Stimulated activated naive CD8-positive, alpha-beta T cell treated with anti-CD3 and anti-CD28 coated beads, Interleukin-15, amount 100 ng/mL, for 72 hours (primary cell): ENCODE measurements around the gene DCC.

Experiments
- ATAC-seq: fragments of 150-1000 bp; cut with Tn5 transposase; 2 replicates; pipeline ENCODE4 v1.10.0; 2021; ENCODE audit warnings: mild to moderate bottlenecking, moderate library complexity
- DNase-seq, 2 donors: peaks; one replicate each; pipeline ENCODE4 v3.0.0; 2021 to 2022
- H3K27ac Mint-ChIP-seq, 2 donors: one replicate each; pipeline ENCODE4 v1.8.0; 2022; ENCODE audit warnings: mild to moderate bottlenecking in 2 of 2, mixed read lengths in 2 of 2, moderate library complexity in 2 of 2
- H3K27me3 Mint-ChIP-seq: one replicate; pipeline ENCODE4 v1.8.0; 2022; ENCODE audit warnings: mixed read lengths
- H3K4me1 Mint-ChIP-seq: one replicate; pipeline ENCODE4 v1.8.0; 2022; ENCODE audit warnings: mild to moderate bottlenecking, mixed read lengths
- H3K4me3 Mint-ChIP-seq, 2 donors: one replicate each; pipeline ENCODE4 v1.8.0; 2022; ENCODE audit warnings: mild to moderate bottlenecking in 2 of 2, mixed read lengths in 2 of 2, moderate library complexity in 1 of 2
- H3K9me3 Mint-ChIP-seq, 2 donors: one replicate each; pipeline ENCODE4 v1.8.0; 2022; ENCODE audit warnings: mixed read lengths in 2 of 2

Gene DCC

GRCh38 chr18:52431683-52432082 is 91.7 kb downstream of the DCC start:
- DNase-seq (no peak), ATAC-seq (no peak)
- H3K27ac Mint-ChIP-seq, result peak overlapping the region in 1 of 2 donors; percentile 12
- peaks cover 9 to 10% of the 10 kb centered on the region in 2 donors for H3K9me3 Mint-ChIP-seq
- no peaks in the 10 kb centered on the region for H3K4me1 Mint-ChIP-seq
- H3K4me3 Mint-ChIP-seq, result no peak overlapping the region
- H3K27me3 Mint-ChIP-seq, result no peaks in the 10 kb centered on the region

GRCh38 chr18:52433797-52434196 is 93.8 kb downstream of the DCC start:
- ATAC-seq (no peak), DNase-seq (no peak)
- Mint-ChIP-seq H3K4me3 (no peak overlapping the region), H3K27me3 (no peaks in the 10 kb centered on the region), H3K27ac (no peak overlapping the region), H3K9me3 (peaks cover 9 to 10% of the 10 kb centered on the region in 2 donors), H3K4me1 (no peaks in the 10 kb centered on the region)

GRCh38 chr18:52435301-52435700 is 95.3 kb downstream of the DCC start:
- peaks cover 9 to 10% of the 10 kb centered on the region in 2 donors for H3K9me3 Mint-ChIP-seq
- ATAC-seq (no peak), DNase-seq (no peak)
- H3K27me3 Mint-ChIP-seq, result no peaks in the 10 kb centered on the region
- H3K27ac Mint-ChIP-seq, result no peak overlapping the region
- H3K4me3 Mint-ChIP-seq, result no peak overlapping the region
- no peaks in the 10 kb centered on the region for H3K4me1 Mint-ChIP-seq

- Mint-ChIP-seq H3K9me3 (peaks cover 9 to 10% of the 10 kb centered on the region in 2 donors), H3K4me3 (no peak overlapping the region), H3K27ac (no peak overlapping the region), H3K4me1 (no peaks in the 10 kb centered on the region), H3K27me3 (no peaks in the 10 kb centered on the region)
- ATAC-seq (no peak), DNase-seq (no peak)
Observed at GRCh38 chr18:52437161-52437560, 97.2 kb downstream of the DCC start.

GRCh38 chr18:52439457-52439856 is 99.5 kb downstream of the DCC start:
- Mint-ChIP-seq H3K4me1 (no peaks in the 10 kb centered on the region), H3K27ac (no peak overlapping the region), H3K4me3 (no peak overlapping the region), H3K9me3 (peaks cover 10 to 15% of the 10 kb centered on the region in 2 donors), H3K27me3 (no peaks in the 10 kb centered on the region)
- DNase-seq (no peak), ATAC-seq (no peak)

- Mint-ChIP-seq H3K27ac (no peak overlapping the region), H3K4me1 (no peaks in the 10 kb centered on the region), H3K27me3 (no peaks in the 10 kb centered on the region), H3K9me3 (peaks cover 0 to 6% of the 10 kb centered on the region in 2 donors), H3K4me3 (no peak overlapping the region)
- DNase-seq (no peak), ATAC-seq (no peak)
Observed at GRCh38 chr18:52441794-52442193, 101.8 kb downstream of the DCC start.

- Mint-ChIP-seq H3K27me3 (no peaks in the 10 kb centered on the region), H3K4me1 (no peaks in the 10 kb centered on the region), H3K9me3 (peaks cover 5 to 12% of the 10 kb centered on the region in 2 donors), H3K4me3 (no peak overlapping the region), H3K27ac (no peak overlapping the region)
- ATAC-seq (no peak), DNase-seq (no peak)
Observed at GRCh38 chr18:52442686-52443085, 102.7 kb downstream of the DCC start.

- ATAC-seq, result no peak
- Mint-ChIP-seq H3K27me3 (no peaks in the 10 kb centered on the region), H3K9me3 (peaks cover 7% of the 10 kb centered on the region in 2 donors), H3K4me3 (no peak overlapping the region), H3K27ac (no peak overlapping the region), H3K4me1 (no peaks in the 10 kb centered on the region)
- DNase-seq, result no peak
Observed at GRCh38 chr18:52451256-52451655, 111.3 kb downstream of the DCC start.

GRCh38 chr18:52451851-52452250 is 111.9 kb downstream of the DCC start:
- H3K9me3 Mint-ChIP-seq, result peaks cover 7% of the 10 kb centered on the region in 2 donors
- no peak overlapping the region for H3K27ac Mint-ChIP-seq
- no peak overlapping the region for H3K4me3 Mint-ChIP-seq
- ATAC-seq (no peak), DNase-seq (no peak)
- H3K4me1 Mint-ChIP-seq, result no peaks in the 10 kb centered on the region
- no peaks in the 10 kb centered on the region for H3K27me3 Mint-ChIP-seq

GRCh38 chr18:52452427-52452826 is 112.4 kb downstream of the DCC start:
- no peaks in the 10 kb centered on the region for H3K27me3 Mint-ChIP-seq
- H3K4me1 Mint-ChIP-seq, result no peaks in the 10 kb centered on the region

GRCh38 chr18:52459890-52460289 is 119.9 kb downstream of the DCC start:
- no peak overlapping the region for H3K4me3 Mint-ChIP-seq
- no peak for DNase-seq
- peaks cover 13 to 23% of the 10 kb centered on the region in 2 donors for H3K9me3 Mint-ChIP-seq
- H3K4me1 Mint-ChIP-seq, result no peaks in the 10 kb centered on the region
- no peaks in the 10 kb centered on the region for H3K27me3 Mint-ChIP-seq
- H3K27ac Mint-ChIP-seq, result no peak overlapping the region
- no peak for ATAC-seq

More at GRCh38 chr18:52452427-52452826, 112.4 kb downstream of the DCC start:
- H3K27ac Mint-ChIP-seq, result no peak overlapping the region
- ATAC-seq (no peak), DNase-seq (no peak)
- no peak overlapping the region for H3K4me3 Mint-ChIP-seq
- peaks cover 2 to 4% of the 10 kb centered on the region in 2 donors for H3K9me3 Mint-ChIP-seq

GRCh38 chr18:52462853-52463252 is 122.9 kb downstream of the DCC start:
- no peak for ATAC-seq
- H3K9me3 Mint-ChIP-seq, result peaks cover 13 to 23% of the 10 kb centered on the region in 2 donors
- H3K27ac Mint-ChIP-seq, result no peak overlapping the region
- H3K4me1 Mint-ChIP-seq, result no peaks in the 10 kb centered on the region
- DNase-seq, result no peak
- no peaks in the 10 kb centered on the region for H3K27me3 Mint-ChIP-seq
- no peak overlapping the region for H3K4me3 Mint-ChIP-seq

- no peak overlapping the region for H3K27ac Mint-ChIP-seq
- H3K27me3 Mint-ChIP-seq, result no peaks in the 10 kb centered on the region
- no peak overlapping the region for H3K4me3 Mint-ChIP-seq
- ATAC-seq, result no peak
- no peak for DNase-seq
- H3K9me3 Mint-ChIP-seq, result peaks cover 8 to 18% of the 10 kb centered on the region in 2 donors
- no peaks in the 10 kb centered on the region for H3K4me1 Mint-ChIP-seq
Observed at GRCh38 chr18:52465391-52465790, 125.4 kb downstream of the DCC start.

GRCh38 chr18:52468496-52468895 is 128.5 kb downstream of the DCC start:
- Mint-ChIP-seq H3K4me1 (no peaks in the 10 kb centered on the region), H3K27me3 (no peaks in the 10 kb centered on the region), H3K4me3 (no peak overlapping the region), H3K9me3 (no peaks in the 10 kb centered on the region), H3K27ac (no peak overlapping the region)
- ATAC-seq (no peak), DNase-seq (no peak)

- DNase-seq (no peak), ATAC-seq (no peak)
- Mint-ChIP-seq H3K9me3 (peaks cover 0 to 5% of the 10 kb centered on the region in 2 donors), H3K27ac (no peak overlapping the region), H3K4me1 (no peaks in the 10 kb centered on the region), H3K4me3 (no peak overlapping the region), H3K27me3 (no peaks in the 10 kb centered on the region)
Observed at GRCh38 chr18:52475325-52475724, 135.3 kb downstream of the DCC start.

- H3K4me1 Mint-ChIP-seq, result no peaks in the 10 kb centered on the region
Observed at GRCh38 chr18:52481116-52481515, 141.1 kb downstream of the DCC start.

GRCh38 chr18:52484977-52485376 is 145.0 kb downstream of the DCC start:
- H3K4me3 Mint-ChIP-seq, result no peak overlapping the region
- H3K27ac Mint-ChIP-seq, result no peak overlapping the region
- H3K9me3 Mint-ChIP-seq, result peaks cover 5 to 8% of the 10 kb centered on the region in 2 donors
- H3K27me3 Mint-ChIP-seq, result no peaks in the 10 kb centered on the region
- no peak for DNase-seq
- no peak for ATAC-seq
- H3K4me1 Mint-ChIP-seq, result no peaks in the 10 kb centered on the region

More at GRCh38 chr18:52481116-52481515, 141.1 kb downstream of the DCC start:
- H3K9me3 Mint-ChIP-seq, result peaks cover 0 to 4% of the 10 kb centered on the region in 2 donors
- ATAC-seq (no peak), DNase-seq (no peak)
- H3K4me3 Mint-ChIP-seq, result no peak overlapping the region
- no peaks in the 10 kb centered on the region for H3K27me3 Mint-ChIP-seq
- H3K27ac Mint-ChIP-seq, result no peak overlapping the region
